HG02623 (cell line): ENCODE data around the gene ARHGAP24.
"Not testable (repeated sequence)": the region's sequence is repeated elsewhere in the genome, so short reads cannot be mapped to it uniquely, and the experiment has no call there.

Experiments used
- ATAC-seq: cut with Tn5 transposase; IDR thresholded peaks from one replicate; pipeline ENCODE4 v1.9.1; 2021; ENCODE audit warnings: moderate library complexity; ENCODE audit not compliant: unreplicated experiment

ARHGAP24 gene

GRCh38 chr4:85642356-85643100 lies 167.6 kb downstream of the ARHGAP24 start:
- peak; percentile 67 for ATAC-seq

DNA sequence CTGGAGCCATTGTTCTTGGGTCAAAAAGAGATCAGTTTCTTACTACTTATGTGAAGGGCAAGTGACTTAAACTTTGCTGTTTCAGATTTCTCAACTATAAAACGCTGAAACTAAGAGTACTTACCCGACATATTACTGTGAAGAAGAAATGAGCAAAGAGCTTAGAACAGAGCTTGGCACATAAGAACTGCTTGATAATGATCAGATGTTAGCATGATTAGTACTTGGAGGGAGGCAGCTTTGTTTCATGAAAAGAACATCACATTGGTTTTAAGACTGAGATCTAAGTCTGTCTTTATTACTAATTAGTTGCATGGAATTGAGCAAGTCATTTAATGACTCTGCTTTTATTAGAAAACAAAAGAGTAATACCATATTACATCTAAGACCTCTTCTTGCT lies 169.1 kb downstream of the ARHGAP24 start:
- ATAC-seq = no peak

DNA sequence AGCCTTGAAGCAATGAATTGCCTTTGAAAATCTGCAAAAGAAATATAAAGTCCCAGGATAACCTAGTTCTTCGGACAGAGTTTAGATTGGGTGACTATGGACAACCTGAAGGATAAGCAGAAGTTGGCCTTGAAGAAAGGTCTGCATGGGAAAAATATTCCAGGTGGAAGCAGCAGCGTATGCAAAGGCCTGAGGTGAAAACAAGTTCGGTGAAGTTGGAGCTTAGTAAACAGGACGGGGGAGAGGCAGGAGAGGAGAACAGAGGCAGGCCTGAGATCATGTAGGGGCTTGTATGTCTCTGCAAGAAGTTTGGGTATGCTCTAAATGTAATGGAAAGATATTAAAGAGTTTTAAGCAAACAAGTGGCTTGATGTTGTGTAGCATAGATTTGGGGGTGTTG lies 176.0 kb downstream of the ARHGAP24 start:
- ATAC-seq = no peak

GRCh38 chr4:85656759-85657505 lies 182.0 kb downstream of the ARHGAP24 start:
- no peak for ATAC-seq

- no peak for ATAC-seq
These were observed 184.0 kb downstream of the ARHGAP24 start for GRCh38 chr4:85658766-85659439.

- ATAC-seq = no peak
These were observed 184.8 kb downstream of the ARHGAP24 start for GRCh38 chr4:85659610-85660218.

DNA sequence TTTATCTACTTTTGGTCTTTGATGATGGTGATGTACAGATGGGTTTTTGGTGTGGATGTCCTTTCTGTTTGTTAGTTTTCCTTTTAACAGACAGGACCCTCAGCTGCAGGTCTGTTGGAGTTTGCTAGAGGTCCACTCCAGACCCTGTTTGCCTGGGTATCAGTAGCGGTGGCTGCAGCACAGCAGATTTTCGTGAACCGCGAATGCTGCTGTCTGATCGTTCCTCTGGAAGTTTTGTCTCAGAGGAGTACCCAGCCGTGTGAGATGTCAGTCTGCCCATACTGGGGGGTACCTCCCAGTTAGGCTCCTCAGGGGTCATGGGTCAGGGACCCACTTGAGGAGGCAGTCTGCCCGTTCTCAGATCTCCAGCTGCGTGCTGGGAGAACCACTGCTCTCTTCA lies 191.7 kb downstream of the ARHGAP24 start:
- not testable (repeated sequence) for ATAC-seq

DNA sequence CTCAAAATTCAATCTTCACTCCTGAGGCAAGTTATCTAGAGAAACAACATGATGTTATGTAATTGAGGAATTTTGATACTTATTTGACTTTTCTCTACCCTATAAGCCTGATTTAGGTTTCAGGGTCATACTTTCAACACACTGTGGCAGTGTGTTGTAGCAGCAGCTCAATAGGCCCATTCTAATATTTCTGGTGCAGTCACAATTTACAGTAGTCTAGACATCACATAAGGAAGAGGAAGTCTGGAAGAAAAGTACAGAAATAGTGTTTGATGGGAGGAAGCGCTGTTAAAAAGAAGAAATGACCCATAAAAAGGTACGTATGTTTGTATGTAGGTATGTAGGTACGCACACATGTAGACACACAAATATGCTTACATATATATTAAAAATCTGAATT lies 194.3 kb downstream of the ARHGAP24 start:
- ATAC-seq = no peak

GRCh38 chr4:85669992-85670548 lies 195.1 kb downstream of the ARHGAP24 start:
- no peak for ATAC-seq

GRCh38 chr4:85671120-85671519 lies 196.2 kb downstream of the ARHGAP24 start:
- no peak for ATAC-seq

DNA sequence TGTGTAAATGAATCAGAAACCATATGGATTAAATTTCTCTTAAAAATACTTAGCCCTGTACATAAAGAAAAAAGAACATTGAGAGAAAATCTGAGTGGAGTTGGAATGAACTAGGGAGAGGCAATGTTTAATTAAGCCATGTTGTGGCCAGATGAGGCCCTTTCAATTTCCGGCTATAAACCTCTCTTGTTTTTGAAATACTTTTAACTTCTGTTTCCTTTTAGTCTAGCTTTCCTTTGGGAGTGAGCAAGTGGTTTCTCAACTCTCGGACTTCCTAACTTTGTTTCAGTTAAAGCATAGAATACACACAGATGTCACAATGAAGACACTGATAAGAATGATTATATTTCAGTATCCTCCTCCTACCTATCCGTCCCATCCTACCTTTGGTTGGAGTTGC lies 197.2 kb downstream of the ARHGAP24 start:
- ATAC-seq = no peak

- ATAC-seq = no peak
These were observed 198.0 kb downstream of the ARHGAP24 start for GRCh38 chr4:85672959-85673358.

GRCh38 chr4:85673540-85673939 lies 198.6 kb downstream of the ARHGAP24 start:
- ATAC-seq = no peak

DNA sequence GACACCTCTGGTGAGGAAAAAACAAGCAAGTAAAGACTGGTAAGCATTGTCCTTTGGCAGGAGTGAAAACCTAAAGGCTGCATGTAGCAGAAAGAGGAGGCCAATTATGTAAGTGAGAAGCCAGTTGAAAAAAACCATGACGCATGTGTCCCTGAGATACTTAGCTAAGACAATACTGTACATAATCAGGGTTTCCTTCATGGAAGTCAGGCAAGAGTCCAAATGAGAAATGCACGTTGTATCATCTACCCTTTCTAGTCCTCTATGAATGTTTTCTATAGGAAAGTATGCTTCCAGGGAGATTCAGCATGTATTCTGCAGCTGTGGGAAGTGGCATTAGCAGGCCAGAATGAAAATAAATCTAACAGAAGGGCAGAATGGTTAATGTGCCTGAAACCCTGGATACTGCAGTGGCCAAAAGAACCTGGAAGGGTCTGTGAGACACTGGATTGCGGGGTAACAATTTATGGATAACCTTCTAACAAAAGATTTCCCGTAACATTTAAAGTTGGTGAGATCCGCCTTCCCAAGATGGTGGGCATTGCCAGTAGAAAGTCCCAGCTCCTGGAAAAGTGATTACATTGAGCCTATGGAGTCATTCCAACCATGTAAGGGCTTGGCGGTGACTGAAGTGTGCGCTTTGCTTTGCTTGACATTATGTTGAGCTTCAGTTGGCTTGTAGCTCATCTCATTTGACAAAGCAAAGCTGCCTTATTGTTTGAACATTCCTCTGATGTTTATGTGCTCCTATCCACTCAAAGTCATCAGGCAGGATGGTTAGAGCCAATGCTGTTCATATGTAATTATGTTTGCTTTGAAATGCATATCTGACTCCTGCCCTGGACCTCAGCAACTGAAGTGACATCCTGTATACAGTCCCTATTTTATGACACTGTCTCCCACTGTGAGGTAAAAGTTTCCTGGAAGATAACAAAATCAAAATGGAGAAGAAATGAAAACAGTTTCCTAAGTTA lies 200.4 kb downstream of the ARHGAP24 start:
- ATAC-seq = no peak

GRCh38 chr4:85676050-85676425 lies 201.1 kb downstream of the ARHGAP24 start:
- ATAC-seq = no peak

DNA sequence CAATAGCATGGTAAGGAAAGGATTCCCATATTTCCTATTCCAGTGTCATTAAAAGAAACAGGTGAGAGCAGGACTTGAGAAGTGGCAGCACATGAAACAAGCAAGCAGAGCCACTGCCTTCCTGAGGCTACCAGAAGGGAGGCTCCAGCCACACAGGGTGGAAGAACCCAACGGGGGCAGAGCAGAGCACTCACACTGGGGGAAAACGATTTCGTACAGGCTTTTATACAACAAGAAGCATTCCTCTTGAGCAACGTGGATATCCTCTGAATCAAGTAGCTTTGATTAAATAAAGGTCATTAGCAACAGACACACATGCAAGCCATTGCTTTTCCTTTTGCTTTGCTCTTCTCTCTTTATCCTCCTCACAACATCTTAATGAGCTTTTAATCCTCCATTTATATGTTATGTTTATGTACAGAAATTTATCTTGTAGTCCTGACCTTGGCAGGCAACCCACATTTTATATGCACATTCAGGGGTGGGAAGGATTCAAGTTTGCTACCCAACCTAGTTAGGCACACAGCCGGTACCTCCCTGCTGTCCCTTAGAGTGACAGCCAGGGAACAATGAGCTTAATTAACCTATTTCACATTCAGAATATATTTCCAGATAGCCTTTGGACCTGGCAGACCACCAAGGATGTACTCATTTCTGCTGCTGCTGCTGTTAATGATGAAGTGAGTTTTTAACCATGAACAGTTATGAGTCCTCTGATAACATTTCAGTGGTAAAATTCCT lies 202.1 kb downstream of the ARHGAP24 start:
- ATAC-seq = no peak

DNA sequence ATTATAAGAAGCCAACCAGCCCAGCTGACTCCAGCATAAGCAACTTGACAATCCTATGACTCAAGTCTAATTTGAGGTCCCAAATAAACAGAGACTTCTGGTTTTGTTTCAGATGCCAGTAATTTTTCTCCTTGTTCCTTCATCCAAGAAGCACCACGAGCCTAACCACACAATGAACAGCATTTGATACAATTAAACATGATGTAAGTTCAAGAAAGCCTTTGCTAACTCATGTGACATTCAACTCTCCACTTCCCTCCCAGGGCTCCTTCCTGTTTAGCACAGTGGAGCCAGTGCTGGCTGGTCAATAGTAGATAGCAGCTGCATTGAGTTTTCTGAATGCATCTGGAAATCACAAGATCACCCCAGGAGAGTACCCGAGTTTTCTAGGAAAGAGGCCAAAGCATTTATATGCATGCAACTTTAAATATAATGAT lies 206.3 kb downstream of the ARHGAP24 start:
- no peak for ATAC-seq

- no peak for ATAC-seq
These were observed 207.0 kb downstream of the ARHGAP24 start for GRCh38 chr4:85681921-85682320.

DNA sequence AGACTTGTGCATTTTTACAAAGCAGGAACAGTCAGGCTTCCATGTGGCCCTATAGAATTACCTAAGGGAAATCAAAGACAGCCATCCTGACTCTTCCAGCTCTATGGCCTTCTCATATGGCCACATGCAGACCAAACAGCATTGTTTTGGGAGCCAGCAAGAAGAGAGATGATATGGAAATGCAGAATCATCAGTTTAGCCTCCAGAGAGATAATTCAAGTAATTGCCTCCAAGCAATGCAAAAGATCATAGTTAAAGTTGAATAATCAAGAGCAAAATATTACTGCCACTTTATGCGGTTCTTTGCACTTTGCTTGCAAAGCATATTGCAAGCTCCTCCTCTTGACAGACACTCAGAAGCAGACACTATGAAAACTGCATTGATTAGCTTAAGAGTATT lies 207.4 kb downstream of the ARHGAP24 start:
- no peak for ATAC-seq
